GM12878 (cell line): ENCODE measurements around the gene HOXD3. TPM values are rescaled to one million over a fixed set of nuclear protein-coding genes. Genes with fewer than 3 reads are reported as not detected.

Experiments
- ATAC-seq: fragments of 200-7000 bp; cut with Tn5 transposase; 3 replicates; pipeline ENCODE4 v1.9.1; 2020; ENCODE audit warnings: mild to moderate bottlenecking, moderate library complexity
- BruUV-seq: library from RNA; stranded (reverse); fragments of 400-500 nt; replicated peaks from 2 replicates; lab custom pipeline; 2021; lab: Mats Ljungman, UMichigan
- CTCF ChIA-PET: fragments of 300-600 bp; sonication (Branson Sonifier 250); formaldehyde crosslinking; extraction: SDS; loops from one replicate; lab custom pipeline; 2021; ENCODE audit warnings: inconsistent platforms; lab: Yijun Ruan, JAX
- POLR2A ChIA-PET: fragments of 350-600 bp; formaldehyde crosslinking; extraction: SDS; loops from one replicate; lab custom pipeline; 2021; ENCODE audit warnings: inconsistent platforms; lab: Charles Lee
- RAD21 ChIA-PET: fragments of 300-600 bp; sonication (Branson Sonifier 250); formaldehyde crosslinking; loops from one replicate; lab custom pipeline; 2023; ENCODE audit warnings: antibody characterized with exemption; ENCODE audit not compliant: unreplicated experiment; lab: Charles Lee
- SMC1A ChIA-PET: fragments of 300-600 bp; sonication (Branson Sonifier 250); formaldehyde crosslinking; loops from one replicate; lab custom pipeline; 2023; ENCODE audit not compliant: unreplicated experiment, uncharacterized antibody; lab: Charles Lee
- DNase-seq: peaks from one replicate; pipeline ENCODE4 v3.0.0-alpha.2; 2011; ENCODE audit warnings: low read depth, low spot score
- FAIRE-seq: peaks from 3 replicates; lab custom pipeline; 2011; peaks lifted over from hg19 to GRCh38; lab: Jason Lieb, UNC
- H2AFZ ChIP-seq: 2 replicates; pipeline ENCODE4 v1.6.0; 2011; ENCODE audit warnings: low read depth, low read length, control low read depth; ENCODE audit not compliant: control insufficient read depth
- H3K27ac ChIP-seq: 2 replicates; pipeline ENCODE4 v1.5.1; 2011; ENCODE audit warnings: control low read depth; ENCODE audit not compliant: control insufficient read depth, insufficient read depth
- H3K27me3 ChIP-seq, 2 experiments: replicated peaks in 1 of 2; 2 replicates each; pipeline versions ENCODE4 v1.6.0 to v1.6.1; 2011; ENCODE audit warnings: low read length in 1 of 2; ENCODE audit not compliant: control insufficient read depth in 2 of 2, insufficient read depth in 2 of 2
- H3K36me3 ChIP-seq, 2 experiments: 2 replicates each; pipeline ENCODE4 v1.5.1; 2011; ENCODE audit warnings: low read length in 1 of 2; ENCODE audit not compliant: control insufficient read depth in 2 of 2, insufficient read depth in 2 of 2
- H3K4me1 ChIP-seq: 2 replicates; pipeline ENCODE4 v1.6.1; 2011; ENCODE audit warnings: mild to moderate bottlenecking, low read length, moderate library complexity, mixed read lengths; ENCODE audit not compliant: control insufficient read depth, insufficient read depth
- H3K4me2 ChIP-seq: 2 replicates; pipeline ENCODE4 v1.6.0; 2011; ENCODE audit warnings: control low read depth; ENCODE audit not compliant: control insufficient read depth, insufficient read depth
- H3K4me3 ChIP-seq: fragments of 200-600 bp; sonication (generic); 2 replicates; pipeline ENCODE4 v1.5.1; 2016
- H3K79me2 ChIP-seq: 2 replicates; pipeline ENCODE4 v1.6.0; 2011; ENCODE audit warnings: low read length; ENCODE audit not compliant: control insufficient read depth, insufficient read depth
- H3K9ac ChIP-seq: 2 replicates; pipeline ENCODE4 v1.8.0; 2011; ENCODE audit warnings: low read length, control low read depth, mixed read lengths; ENCODE audit not compliant: control insufficient read depth, insufficient read depth
- H3K9me3 ChIP-seq: replicated peaks from 3 replicates; pipeline ENCODE4 v1.5.1; 2011; ENCODE audit warnings: mild to moderate bottlenecking, low read length; ENCODE audit not compliant: control insufficient read depth, insufficient read depth
- H4K20me1 ChIP-seq: 2 replicates; pipeline ENCODE4 v1.6.0; 2011; ENCODE audit not compliant: control insufficient read depth, insufficient read depth
- BACH1 ChIP-seq: fragments of 450-650 bp; IDR thresholded peaks from 2 replicates; pipeline ENCODE4 v1.6.1; 2017; ENCODE audit warnings: mild to moderate bottlenecking, borderline replicate concordance
- CBFB ChIP-seq: IDR thresholded peaks from 2 replicates; pipeline ENCODE4 v1.6.1; 2016; ENCODE audit warnings: antibody characterized with exemption, low read depth
- EP300 ChIP-seq, 2 experiments: fragments of 150-350 bp in 1 of 2; IDR thresholded peaks; 2 replicates each; pipeline ENCODE4 v1.6.1; 2011 to 2012; ENCODE audit warnings: low read depth in 2 of 2, low read length in 2 of 2, borderline replicate concordance in 1 of 2, improper control_type of control experiment in 1 of 2, inconsistent platforms in 1 of 2; ENCODE audit not compliant: control insufficient read depth in 1 of 2
- HDAC6 ChIP-seq: fragments of 200-600 bp; sonication (generic); IDR thresholded peaks from one replicate; pipeline ENCODE4 v1.8.0; 2017; ENCODE audit warnings: antibody characterized with exemption; ENCODE audit not compliant: unreplicated experiment
- IRF3 ChIP-seq: fragments of 450-650 bp; IDR thresholded peaks from 2 replicates; pipeline ENCODE4 v1.6.1; 2014; ENCODE audit warnings: mild to moderate bottlenecking
- KAT2A ChIP-seq: conservative IDR thresholded peaks from 2 replicates; pipeline ENCODE4 v1.6.1; 2011; ENCODE audit warnings: low read depth, low read length; ENCODE audit not compliant: control insufficient read depth
- KDM1A ChIP-seq: fragments of 200-600 bp; sonication (generic); IDR thresholded peaks from 2 replicates; pipeline ENCODE4 v1.6.1; 2016; ENCODE audit warnings: borderline replicate concordance
- NBN ChIP-seq: fragments of 450-650 bp; IDR thresholded peaks from 2 replicates; pipeline ENCODE4 v1.6.1; 2016
- NR2F1 ChIP-seq: fragments of 450-650 bp; conservative IDR thresholded peaks from 2 replicates; pipeline ENCODE4 v1.6.1; 2017; ENCODE audit warnings: mild to moderate bottlenecking
- RFX5 ChIP-seq: IDR thresholded peaks from 2 replicates; pipeline ENCODE4 v1.6.1; 2011; ENCODE audit warnings: low read depth, low read length, improper control_type of control experiment
- SMC3 ChIP-seq: IDR thresholded peaks from 2 replicates; pipeline ENCODE4 v1.6.1; 2011; ENCODE audit warnings: low read length, improper control_type of control experiment, borderline replicate concordance
- SREBF2 ChIP-seq: IDR thresholded peaks from 2 replicates; pipeline ENCODE4 v1.6.1; 2012; ENCODE audit warnings: mild to moderate bottlenecking, low read length
- TARDBP ChIP-seq: IDR thresholded peaks from 2 replicates; pipeline ENCODE4 v1.6.1; 2016; ENCODE audit warnings: borderline replicate concordance
- USF2 ChIP-seq: IDR thresholded peaks from 2 replicates; pipeline ENCODE4 v1.6.1; 2011; ENCODE audit warnings: low read depth, low read length, improper control_type of control experiment, borderline replicate concordance
- YBX1 ChIP-seq: fragments of 450-650 bp; IDR thresholded peaks from 2 replicates; pipeline ENCODE4 v1.6.1; 2016; ENCODE audit warnings: antibody characterized with exemption
- WGBS: methylation state at CpG from one replicate; pipeline ENCODE4 v1.1.6; 2016; ENCODE audit warnings: low lambda C conversion rate; ENCODE audit not compliant: insufficient replicate concordance, insufficient coverage; ENCODE audit errors: missing lambda C conversion rate; 5-methylcytosine and 5-hydroxymethylcytosine counted together
- in situ Hi-C: fragments of 300-500 bp; cut with MboI; formaldehyde crosslinking; loops from 9 replicates; pipeline ENCODE4 v1.14.3; 2018; ENCODE audit warnings: mixed read lengths
- intact Hi-C: fragments of 100-400 bp; cut with micrococcal nuclease; formaldehyde crosslinking; loops from one replicate; pipeline ENCODE4 v1.14.2; 2022; ENCODE audit not compliant: unreplicated experiment
- polyA plus RNA-seq, 11 experiments: library from polyadenylated mRNA; depleted of rRNA in 4 of 11; unstranded in 6 of 11; stranded (reverse) in 5 of 11; fragments of >200 nt; fragmentation: Nextera tagmentation in 4 of 11; fragmentation: Illumina TruSeq in 1 of 11; extraction: Ambion mirVana in 4 of 11; extraction: Trizol in 1 of 11; gene quantifications; 1 replicate in 1 of 11; 2 replicates in 10 of 11; pipeline versions ENCODE4 v1.2.1 to v1.2.3, GENCODE V29; 2011 to 2016; ENCODE audit warnings: inconsistent platforms in 2 of 11, missing spikeins in 2 of 11, low read depth in 1 of 11
- total RNA-seq, 4 experiments: library from RNA; depleted of rRNA in 3 of 4; stranded (reverse); fragments of >200 nt in 3 of 4; fragmentation: Illumina TruSeq in 1 of 4; extraction: Trizol in 1 of 4; gene quantifications; 2 replicates each; pipeline versions ENCODE4 v1.2.1 to v1.2.3, GENCODE V29; 2013 to 2021
- TF ChIP-seq, protein P1 (sequence below): fragments of 450-650 bp; IDR thresholded peaks from 2 replicates; pipeline ENCODE4 v1.6.1; 2017; ENCODE audit warnings: mild to moderate bottlenecking, moderate library complexity
- TF ChIP-seq, protein P2 (sequence below): fragments of 450-650 bp; IDR thresholded peaks from 2 replicates; pipeline ENCODE4 v1.6.1; 2016; ENCODE audit warnings: mild to moderate bottlenecking

The HOXD3 gene
- total and polyA plus RNA-seq, 10 of the 15 experiments (the other 5 are each of a cell fraction or from before 2014, with no cell fraction given) = not detected

DNA sequence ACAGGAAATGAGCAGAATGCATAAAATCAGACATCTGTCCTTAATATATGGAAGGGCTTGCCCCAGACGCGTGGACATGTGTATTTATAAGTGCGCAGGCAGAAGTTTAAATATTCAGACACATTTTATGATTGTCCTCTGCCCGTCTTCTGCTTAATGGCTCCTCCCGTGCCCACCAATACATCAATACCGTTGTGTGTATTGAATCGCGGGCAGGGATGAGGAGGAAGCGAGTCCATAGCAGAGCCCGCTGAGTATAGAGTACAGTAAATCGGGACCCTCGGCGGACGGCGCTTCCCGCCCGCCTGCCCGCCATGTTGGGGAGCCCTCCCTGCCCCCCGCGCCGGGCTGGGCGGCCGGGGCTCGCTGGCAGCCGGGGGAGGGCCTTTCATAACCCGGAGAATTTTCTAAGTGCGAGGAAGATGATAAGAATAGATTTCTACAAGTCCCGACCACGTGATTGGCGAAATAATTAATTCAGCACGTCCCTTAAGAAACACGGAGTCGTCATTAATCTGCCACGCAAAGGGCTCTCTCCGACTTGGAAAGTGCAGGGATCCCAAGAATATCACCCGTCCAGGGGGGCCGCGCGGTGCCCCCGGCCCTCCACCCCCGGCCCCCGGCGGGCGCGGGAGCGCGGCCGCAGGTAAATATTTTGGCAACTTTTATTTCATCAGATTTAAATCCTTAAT lies at the start of gene HOXD3 (continued):
- TF ChIP-seq NR2F1 (no peak), SREBF2 (no peak)
- TF ChIP-seq, all 136 proteins: peak for 0

DNA sequence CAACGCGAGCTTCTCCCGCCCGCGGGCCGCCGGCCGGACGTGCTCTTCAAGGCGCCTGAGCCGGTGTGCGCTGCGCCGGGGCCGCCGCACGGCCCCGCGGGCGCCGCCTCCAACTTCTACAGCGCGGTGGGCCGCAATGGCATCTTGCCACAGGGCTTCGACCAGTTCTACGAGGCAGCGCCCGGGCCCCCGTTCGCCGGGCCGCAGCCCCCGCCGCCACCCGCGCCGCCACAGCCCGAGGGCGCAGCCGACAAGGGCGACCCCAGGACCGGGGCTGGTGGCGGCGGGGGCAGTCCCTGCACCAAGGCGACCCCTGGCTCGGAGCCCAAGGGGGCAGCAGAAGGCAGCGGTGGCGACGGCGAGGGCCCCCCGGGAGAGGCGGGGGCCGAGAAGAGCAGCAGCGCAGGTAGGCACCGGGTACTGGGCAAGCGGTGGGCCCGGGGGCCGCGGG lies 49.4 kb upstream of the HOXD3 start:
- DNase-seq = no peak
- peaks cover 18 to 48% of the 10 kb centered on the region in 2 experiments for H3K27me3 ChIP-seq
- no peak for ATAC-seq
- WGBS = 81% methylated on average over 34 of the region's 59 CpGs
- H3K27ac ChIP-seq = no peak overlapping the region
- no peak overlapping the region for H2AFZ ChIP-seq
- intact Hi-C loops = no loop called here
- H4K20me1 ChIP-seq = no peaks in the 10 kb centered on the region
- ChIA-PET SMC1A (no interaction called here), CTCF (no interaction called here), POLR2A (no interaction called here), RAD21 (no interaction called here)
- H3K4me3 ChIP-seq = no peak overlapping the region
- H3K4me2 ChIP-seq = no peak overlapping the region
- no peak overlapping the region for H3K9ac ChIP-seq
- FAIRE-seq = no peak
- no peaks in the 10 kb centered on the region for H3K4me1 ChIP-seq
- H3K79me2 ChIP-seq = no peaks in the 10 kb centered on the region
- in situ Hi-C loops = no loop called here
- H3K36me3 ChIP-seq = no peaks in the 10 kb centered on the region
- peaks cover 3% of the 10 kb centered on the region; the same call in 1 of the 3 replicates for H3K9me3 ChIP-seq
- no TSS peak for BruUV-seq
- no peak for TF ChIP-seq SMC3
- TF ChIP-seq NBN = no peak
- TF ChIP-seq HDAC6 = no peak
- TF ChIP-seq IRF3 = no peak
- TF ChIP-seq KAT2A = no peak
- no peak for TF ChIP-seq TARDBP
- TF ChIP-seq CBFB = no peak
- TF ChIP-seq, protein P1, sequence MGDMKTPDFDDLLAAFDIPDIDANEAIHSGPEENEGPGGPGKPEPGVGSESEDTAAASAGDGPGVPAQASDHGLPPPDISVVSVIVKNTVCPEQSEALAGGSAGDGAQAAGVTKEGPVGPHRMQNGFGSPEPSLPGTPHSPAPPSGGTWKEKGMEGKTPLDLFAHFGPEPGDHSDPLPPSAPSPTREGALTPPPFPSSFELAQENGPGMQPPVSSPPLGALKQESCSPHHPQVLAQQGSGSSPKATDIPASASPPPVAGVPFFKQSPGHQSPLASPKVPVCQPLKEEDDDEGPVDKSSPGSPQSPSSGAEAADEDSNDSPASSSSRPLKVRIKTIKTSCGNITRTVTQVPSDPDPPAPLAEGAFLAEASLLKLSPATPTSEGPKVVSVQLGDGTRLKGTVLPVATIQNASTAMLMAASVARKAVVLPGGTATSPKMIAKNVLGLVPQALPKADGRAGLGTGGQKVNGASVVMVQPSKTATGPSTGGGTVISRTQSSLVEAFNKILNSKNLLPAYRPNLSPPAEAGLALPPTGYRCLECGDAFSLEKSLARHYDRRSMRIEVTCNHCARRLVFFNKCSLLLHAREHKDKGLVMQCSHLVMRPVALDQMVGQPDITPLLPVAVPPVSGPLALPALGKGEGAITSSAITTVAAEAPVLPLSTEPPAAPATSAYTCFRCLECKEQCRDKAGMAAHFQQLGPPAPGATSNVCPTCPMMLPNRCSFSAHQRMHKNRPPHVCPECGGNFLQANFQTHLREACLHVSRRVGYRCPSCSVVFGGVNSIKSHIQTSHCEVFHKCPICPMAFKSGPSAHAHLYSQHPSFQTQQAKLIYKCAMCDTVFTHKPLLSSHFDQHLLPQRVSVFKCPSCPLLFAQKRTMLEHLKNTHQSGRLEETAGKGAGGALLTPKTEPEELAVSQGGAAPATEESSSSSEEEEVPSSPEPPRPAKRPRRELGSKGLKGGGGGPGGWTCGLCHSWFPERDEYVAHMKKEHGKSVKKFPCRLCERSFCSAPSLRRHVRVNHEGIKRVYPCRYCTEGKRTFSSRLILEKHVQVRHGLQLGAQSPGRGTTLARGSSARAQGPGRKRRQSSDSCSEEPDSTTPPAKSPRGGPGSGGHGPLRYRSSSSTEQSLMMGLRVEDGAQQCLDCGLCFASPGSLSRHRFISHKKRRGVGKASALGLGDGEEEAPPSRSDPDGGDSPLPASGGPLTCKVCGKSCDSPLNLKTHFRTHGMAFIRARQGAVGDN = no peak
- TF ChIP-seq EP300 (IDR thresholded peaks at IDR 0.05; ENCODE audit: borderline replicate concordance in 1 of 2, control insufficient read depth in 1 of 2, low read depth in 2 of 2, low read length in 2 of 2) = no peak
- no peak for TF ChIP-seq BACH1
- TF ChIP-seq YBX1 = no peak
- no peak for TF ChIP-seq KDM1A
- TF ChIP-seq, protein P2, sequence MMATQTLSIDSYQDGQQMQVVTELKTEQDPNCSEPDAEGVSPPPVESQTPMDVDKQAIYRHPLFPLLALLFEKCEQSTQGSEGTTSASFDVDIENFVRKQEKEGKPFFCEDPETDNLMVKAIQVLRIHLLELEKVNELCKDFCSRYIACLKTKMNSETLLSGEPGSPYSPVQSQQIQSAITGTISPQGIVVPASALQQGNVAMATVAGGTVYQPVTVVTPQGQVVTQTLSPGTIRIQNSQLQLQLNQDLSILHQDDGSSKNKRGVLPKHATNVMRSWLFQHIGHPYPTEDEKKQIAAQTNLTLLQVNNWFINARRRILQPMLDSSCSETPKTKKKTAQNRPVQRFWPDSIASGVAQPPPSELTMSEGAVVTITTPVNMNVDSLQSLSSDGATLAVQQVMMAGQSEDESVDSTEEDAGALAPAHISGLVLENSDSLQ = no peak
- TF ChIP-seq USF2 = no peak
- no peak for TF ChIP-seq RFX5
